Keratinocyte (primary cell): Measurements from ENCODE around the gene PKLR. TPM values are rescaled to one million over a fixed set of nuclear protein-coding genes. Genes with fewer than 3 reads are reported as not detected.
"Not testable (repeated sequence)": the region's sequence is repeated elsewhere in the genome, so short reads cannot be mapped to it uniquely, and the experiment has no call there.

Source experiments
- DNase-seq: peaks from one replicate; pipeline ENCODE4 v3.0.0-alpha.2; 2011; ENCODE audit warnings: low read depth, missing footprints, low spot score
- FAIRE-seq: peaks from 2 replicates; lab custom pipeline; 2011; peaks lifted over from hg19 to GRCh38; lab: Jason Lieb, UNC
- H2AFZ ChIP-seq: 2 replicates; pipeline ENCODE4 v1.6.0; 2012; ENCODE audit warnings: low read length, control low read depth, inconsistent platforms; ENCODE audit not compliant: control insufficient read depth
- H3K27ac ChIP-seq: 2 replicates; pipeline ENCODE4 v1.5.1; 2011; ENCODE audit warnings: low read length; ENCODE audit not compliant: control insufficient read depth, insufficient read depth
- H3K27me3 ChIP-seq: 3 replicates; pipeline ENCODE4 v1.6.0; 2011; ENCODE audit warnings: low read length; ENCODE audit not compliant: control insufficient read depth, insufficient read depth; ENCODE audit errors: extremely low read depth
- H3K36me3 ChIP-seq, 2 experiments: 2 replicates in 1 of 2; 3 replicates in 1 of 2; pipeline ENCODE4 v1.5.1; 2011; ENCODE audit warnings: low read length in 2 of 2, mild to moderate bottlenecking in 1 of 2; ENCODE audit not compliant: control insufficient read depth in 2 of 2, insufficient read depth in 2 of 2; ENCODE audit errors: extremely low read depth in 1 of 2
- H3K4me1 ChIP-seq: 3 replicates; pipeline ENCODE4 v1.5.1; 2011; ENCODE audit warnings: low read length; ENCODE audit not compliant: control insufficient read depth, insufficient read depth; ENCODE audit errors: extremely low read depth
- H3K4me2 ChIP-seq: 3 replicates; pipeline ENCODE4 v1.6.0; 2011; ENCODE audit warnings: low read depth, low read length; ENCODE audit not compliant: control insufficient read depth, insufficient read depth; ENCODE audit errors: extremely low read depth
- H3K4me3 ChIP-seq, 3 experiments: fragments of 200-600 bp in 1 of 3; sonication (generic) in 1 of 3; 2 replicates in 2 of 3; 3 replicates in 1 of 3; pipeline ENCODE4 v1.5.1; 2011 to 2016; ENCODE audit warnings: low read length in 3 of 3, mild to moderate bottlenecking in 3 of 3, control low read depth in 2 of 3, inconsistent platforms in 1 of 3, low read depth in 1 of 3, mixed read lengths in 1 of 3, mixed run types in 1 of 3, moderate library complexity in 1 of 3; ENCODE audit not compliant: control insufficient read depth in 2 of 3, insufficient read depth in 2 of 3; ENCODE audit errors: extremely low read depth in 1 of 3
- H3K79me2 ChIP-seq: 2 replicates; pipeline ENCODE4 v1.6.0; 2012; ENCODE audit warnings: low read length; ENCODE audit not compliant: control insufficient read depth, insufficient read depth
- H3K9ac ChIP-seq: 3 replicates; pipeline ENCODE4 v1.6.0; 2011; ENCODE audit warnings: low read length; ENCODE audit not compliant: control insufficient read depth, insufficient read depth; ENCODE audit errors: extremely low read depth
- H3K9me1 ChIP-seq: 3 replicates; pipeline ENCODE4 v1.6.0; 2011; ENCODE audit warnings: low read length; ENCODE audit not compliant: control insufficient read depth, insufficient read depth; ENCODE audit errors: extremely low read depth
- H3K9me3 ChIP-seq: 2 replicates; pipeline ENCODE4 v1.5.1; 2012; ENCODE audit warnings: low read depth, low read length; ENCODE audit not compliant: control insufficient read depth
- H4K20me1 ChIP-seq: 3 replicates; pipeline ENCODE4 v1.6.0; 2011; ENCODE audit warnings: low read length; ENCODE audit not compliant: control insufficient read depth, insufficient read depth; ENCODE audit errors: extremely low read depth
- EZH2 ChIP-seq: IDR thresholded peaks from one replicate; pipeline ENCODE4 v1.6.1; 2012; ENCODE audit warnings: inconsistent platforms, mild to moderate bottlenecking, low read length, moderate library complexity
- dilution Hi-C: fragments of 300-500 bp; cut with MboI; formaldehyde crosslinking; loops from one replicate; pipeline ENCODE4 v1.7.0; 2020; ENCODE audit warnings: low sequenced_read_pairs; ENCODE audit not compliant: extremely low pct_ligation_motif_present
- polyA plus RNA-seq, 5 experiments: library from polyadenylated mRNA; depleted of rRNA in 3 of 5; stranded (reverse) in 3 of 5; stranded (forward) in 1 of 5; unstranded in 1 of 5; fragments of >200 nt; gene quantifications; 1 replicate in 1 of 5; 2 replicates in 3 of 5; 3 replicates in 1 of 5; pipeline versions ENCODE4 v1.2.1 to v1.2.3, GENCODE V29; 2011 to 2012; ENCODE audit warnings: missing spikeins in 2 of 5, low read depth in 1 of 5, low replicate concordance in 1 of 5
- TF ChIP-seq, protein P1 (sequence below), 3 experiments: IDR thresholded peaks in 1 of 3; conservative IDR thresholded peaks in 1 of 3; optimal IDR thresholded peaks in 1 of 3; 2 replicates in 2 of 3; 3 replicates in 1 of 3; pipeline versions ENCODE3 to v1.5.1; 2011; ENCODE audit warnings: low read length in 3 of 3, mild to moderate bottlenecking in 3 of 3, moderate library complexity in 2 of 3, control low read depth in 1 of 3, inconsistent platforms in 1 of 3; ENCODE audit not compliant: insufficient read depth in 2 of 3; ENCODE audit errors: extremely low read depth in 1 of 3

PKLR gene
- polyA plus RNA-seq, 1 donor (not counting 4 experiments of a cell fraction or from before 2014, with no cell fraction given): 0.03 TPM

DNA sequence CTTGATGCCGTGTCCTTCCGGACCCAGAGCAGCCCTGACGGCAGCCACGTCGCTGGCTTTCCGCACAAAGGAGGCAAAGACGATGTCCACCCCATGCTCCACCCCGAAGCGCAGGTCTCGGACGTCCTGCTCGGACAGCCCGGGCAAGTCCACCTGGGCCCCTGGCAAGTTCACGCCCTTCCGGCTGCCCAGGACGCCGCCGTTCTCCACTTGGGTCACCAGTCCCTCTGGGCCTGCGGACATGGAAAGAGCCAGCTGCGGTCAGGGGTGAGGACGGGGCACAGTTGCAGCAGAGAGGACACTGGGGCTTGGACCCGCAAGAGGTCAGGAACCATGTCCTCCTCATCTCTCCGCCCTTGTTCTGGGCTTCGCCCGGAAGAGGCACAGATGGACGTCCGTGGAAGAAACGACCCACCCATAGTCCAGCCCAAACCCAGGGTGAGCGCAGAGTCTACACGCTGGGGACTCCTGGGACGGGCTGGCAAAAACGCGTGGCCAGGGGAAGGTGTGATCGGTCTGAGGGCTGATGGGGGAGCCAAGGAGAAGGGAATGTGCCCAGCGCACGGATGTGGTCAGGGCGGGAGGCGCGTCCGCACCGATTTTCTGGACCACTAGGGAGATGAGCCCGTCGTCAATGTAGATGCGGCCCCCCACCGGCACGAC lies 6.6 kb downstream of the PKLR start:
- no peak overlapping the region for H3K4me3 ChIP-seq
- H4K20me1 ChIP-seq: no peaks in the 10 kb centered on the region
- no peak for DNase-seq
- no peak for FAIRE-seq
- H3K79me2 ChIP-seq: no peaks in the 10 kb centered on the region
- H3K27me3 ChIP-seq: peaks cover 18% of the 10 kb centered on the region
- no peaks in the 10 kb centered on the region for H3K9me1 ChIP-seq
- dilution Hi-C loops: no loop called here
- no peaks in the 10 kb centered on the region for H3K9me3 ChIP-seq
- TF ChIP-seq, protein P1, sequence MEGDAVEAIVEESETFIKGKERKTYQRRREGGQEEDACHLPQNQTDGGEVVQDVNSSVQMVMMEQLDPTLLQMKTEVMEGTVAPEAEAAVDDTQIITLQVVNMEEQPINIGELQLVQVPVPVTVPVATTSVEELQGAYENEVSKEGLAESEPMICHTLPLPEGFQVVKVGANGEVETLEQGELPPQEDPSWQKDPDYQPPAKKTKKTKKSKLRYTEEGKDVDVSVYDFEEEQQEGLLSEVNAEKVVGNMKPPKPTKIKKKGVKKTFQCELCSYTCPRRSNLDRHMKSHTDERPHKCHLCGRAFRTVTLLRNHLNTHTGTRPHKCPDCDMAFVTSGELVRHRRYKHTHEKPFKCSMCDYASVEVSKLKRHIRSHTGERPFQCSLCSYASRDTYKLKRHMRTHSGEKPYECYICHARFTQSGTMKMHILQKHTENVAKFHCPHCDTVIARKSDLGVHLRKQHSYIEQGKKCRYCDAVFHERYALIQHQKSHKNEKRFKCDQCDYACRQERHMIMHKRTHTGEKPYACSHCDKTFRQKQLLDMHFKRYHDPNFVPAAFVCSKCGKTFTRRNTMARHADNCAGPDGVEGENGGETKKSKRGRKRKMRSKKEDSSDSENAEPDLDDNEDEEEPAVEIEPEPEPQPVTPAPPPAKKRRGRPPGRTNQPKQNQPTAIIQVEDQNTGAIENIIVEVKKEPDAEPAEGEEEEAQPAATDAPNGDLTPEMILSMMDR (optimal IDR thresholded peaks at IDR 0.05 in 1 of 3, IDR thresholded peaks at IDR 0.05 in 1 of 3, conservative IDR thresholded peaks at IDR 0.05 in 1 of 3; ENCODE audit: extremely low read depth in 1 of 3, insufficient read depth in 2 of 3, low read length in 3 of 3): no peak
- TF ChIP-seq EZH2: no peak
- no peak overlapping the region for H3K9ac ChIP-seq
- H3K27ac ChIP-seq: no peak overlapping the region
- H3K4me2 ChIP-seq: no peak overlapping the region
- no peak overlapping the region for H2AFZ ChIP-seq
- H3K36me3 ChIP-seq: no peaks in the 10 kb centered on the region
- peaks cover 12% of the 10 kb centered on the region for H3K4me1 ChIP-seq

DNA sequence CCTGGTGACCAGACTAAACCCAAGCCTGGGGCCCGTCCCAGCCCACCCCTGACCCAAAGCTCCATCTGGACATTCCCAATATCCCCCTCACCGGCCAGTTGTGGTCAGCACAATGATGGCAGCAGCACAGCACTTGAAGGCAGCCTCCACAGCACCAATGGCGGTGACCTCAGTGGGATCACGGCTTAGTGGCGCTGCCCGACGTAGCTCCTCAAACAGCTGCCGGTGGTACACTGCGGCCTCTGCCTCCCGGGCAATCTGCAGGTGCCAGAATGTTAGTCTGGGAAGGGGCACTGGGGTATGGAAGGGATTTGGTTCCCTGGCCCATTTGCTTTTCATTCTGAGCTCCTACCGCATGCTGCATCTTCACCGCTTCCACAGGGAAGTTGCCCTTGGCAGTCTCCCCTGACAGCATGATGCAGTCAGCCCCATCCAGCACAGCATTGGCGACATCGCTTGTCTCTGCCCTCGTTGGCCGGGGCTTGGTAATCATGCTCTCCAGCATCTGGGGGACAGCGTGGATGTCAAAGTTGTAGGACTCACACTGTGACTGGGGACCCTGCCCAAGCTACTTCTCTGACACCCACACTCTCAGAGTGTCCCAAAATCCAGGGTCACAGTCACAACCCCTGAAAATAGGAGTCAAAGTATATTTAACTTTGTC lies 8.0 kb downstream of the PKLR start:
- H4K20me1 ChIP-seq: no peaks in the 10 kb centered on the region
- H3K4me1 ChIP-seq: peaks cover 12% of the 10 kb centered on the region
- H3K27ac ChIP-seq: no peak overlapping the region
- FAIRE-seq (no peak), DNase-seq (no peak)
- H3K4me2 ChIP-seq: no peak overlapping the region
- dilution Hi-C loops: no loop called here
- no peak overlapping the region for H3K9ac ChIP-seq
- no peaks in the 10 kb centered on the region for H3K9me3 ChIP-seq
- H3K79me2 ChIP-seq: no peaks in the 10 kb centered on the region
- no peaks in the 10 kb centered on the region for H3K36me3 ChIP-seq
- no peak overlapping the region for H3K4me3 ChIP-seq
- TF ChIP-seq, protein P1 (optimal IDR thresholded peaks at IDR 0.05 in 1 of 3, IDR thresholded peaks at IDR 0.05 in 1 of 3, conservative IDR thresholded peaks at IDR 0.05 in 1 of 3; ENCODE audit: extremely low read depth in 1 of 3, insufficient read depth in 2 of 3, low read length in 3 of 3): no peak
- TF ChIP-seq EZH2: no peak
- peaks cover 18% of the 10 kb centered on the region for H3K27me3 ChIP-seq
- H2AFZ ChIP-seq: no peak overlapping the region
- H3K9me1 ChIP-seq: no peaks in the 10 kb centered on the region

DNA sequence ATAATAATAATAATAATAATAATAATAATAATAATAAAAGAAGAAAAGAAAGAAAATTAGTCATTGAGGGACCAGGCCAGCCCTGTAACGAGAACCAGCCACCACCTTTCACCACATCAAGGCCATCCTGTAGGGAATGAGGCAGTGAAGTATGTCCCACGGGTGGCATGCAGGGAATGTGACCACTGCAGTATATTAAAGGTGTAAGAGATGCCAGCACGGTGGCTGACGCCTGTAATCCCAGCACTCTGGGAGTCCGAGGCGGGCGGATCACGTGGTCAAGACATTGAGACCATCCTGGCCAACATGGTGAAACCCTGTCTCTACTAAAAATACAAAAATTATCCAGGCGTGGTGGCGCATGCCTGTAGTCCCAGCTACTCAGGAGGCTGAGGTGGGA lies 10.2 kb downstream of the PKLR start:
- H3K4me2 ChIP-seq, H3K79me2 ChIP-seq, FAIRE-seq, H4K20me1 ChIP-seq, H2AFZ ChIP-seq, H3K4me3 ChIP-seq, dilution Hi-C loops, H3K36me3 ChIP-seq, H3K9me1 ChIP-seq, H3K9ac ChIP-seq, DNase-seq, H3K9me3 ChIP-seq, H3K27ac ChIP-seq: not testable (repeated sequence)
- H3K27me3 ChIP-seq: peaks cover 17% of the 10 kb centered on the region
- H3K4me1 ChIP-seq: peaks cover 12% of the 10 kb centered on the region
